ENCODE results near the gene CCDC121. TPM values are rescaled to one million over a fixed set of nuclear protein-coding genes. Genes with fewer than 3 reads are reported as not detected.

CCDC121 gene
- total RNA-seq, 1 experiment from 2014 or later: 10.9 TPM

DNA sequence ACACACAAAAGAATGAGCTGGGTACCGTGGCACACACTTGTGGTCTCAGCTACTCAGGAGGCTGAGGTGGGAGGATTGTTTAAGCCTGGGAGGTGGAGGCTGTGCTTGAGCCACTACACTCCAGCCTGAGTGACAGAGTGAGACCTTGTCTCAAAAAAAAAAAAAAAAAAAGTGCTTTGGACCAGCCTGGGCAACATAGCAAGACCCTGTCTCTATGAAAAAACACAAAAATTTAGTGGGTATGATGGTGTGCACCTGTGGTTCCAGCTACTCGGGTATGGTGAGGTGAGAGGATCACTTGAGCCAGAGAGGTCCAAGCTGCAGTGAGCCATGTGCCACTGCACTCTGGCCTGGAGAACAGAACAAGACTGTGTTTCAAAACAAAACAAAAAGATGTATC is 35.6 kb downstream of the CCDC121 start:
- in situ Hi-C loops (cut with HindIII; ENCODE audit: low pct_unique_long_range_greater_than_20kb, low sequenced_read_pairs): no loop called here
- DNase-seq (ENCODE audit: low read depth, low spot score): no peak

GRCh38 chr2:27591745-27592144 is 37.1 kb downstream of the CCDC121 start:
- in situ Hi-C loops (cut with HindIII; ENCODE audit: low pct_unique_long_range_greater_than_20kb, low sequenced_read_pairs): no loop called here
- DNase-seq (ENCODE audit: low read depth, low spot score): no peak

GRCh38 chr2:27588308-27588707 is 40.5 kb downstream of the CCDC121 start:
- in situ Hi-C loops (cut with HindIII; ENCODE audit: low pct_unique_long_range_greater_than_20kb, low sequenced_read_pairs): no loop called here
- DNase-seq (ENCODE audit: low read depth, low spot score): no peak

GRCh38 chr2:27587025-27587424 is 41.8 kb downstream of the CCDC121 start:
- in situ Hi-C loops (cut with HindIII; ENCODE audit: low pct_unique_long_range_greater_than_20kb, low sequenced_read_pairs): no loop called here
- no peak for DNase-seq (ENCODE audit: low read depth, low spot score)

GRCh38 chr2:27584597-27584996 is 44.2 kb downstream of the CCDC121 start:
- no peak for DNase-seq (ENCODE audit: low read depth, low spot score)
- in situ Hi-C loops (cut with HindIII; ENCODE audit: low pct_unique_long_range_greater_than_20kb, low sequenced_read_pairs): no loop called here

- no peak for DNase-seq (ENCODE audit: low read depth, low spot score)
- in situ Hi-C loops (cut with HindIII; ENCODE audit: low pct_unique_long_range_greater_than_20kb, low sequenced_read_pairs): no loop called here
These were observed 45.4 kb downstream of the CCDC121 start for GRCh38 chr2:27583390-27583915.

- DNase-seq (ENCODE audit: low read depth, low spot score): peak; percentile 61
- in situ Hi-C loops (cut with HindIII; ENCODE audit: low pct_unique_long_range_greater_than_20kb, low sequenced_read_pairs): no loop called here
These were observed 46.0 kb downstream of the CCDC121 start, which contains the start of gene ZNF512 for GRCh38 chr2:27582695-27583389. TSS of gene ZNF512 (plus strand) at chr2:27583042. CDS start at chr2:27583113, 71 bp downstream.

DNA sequence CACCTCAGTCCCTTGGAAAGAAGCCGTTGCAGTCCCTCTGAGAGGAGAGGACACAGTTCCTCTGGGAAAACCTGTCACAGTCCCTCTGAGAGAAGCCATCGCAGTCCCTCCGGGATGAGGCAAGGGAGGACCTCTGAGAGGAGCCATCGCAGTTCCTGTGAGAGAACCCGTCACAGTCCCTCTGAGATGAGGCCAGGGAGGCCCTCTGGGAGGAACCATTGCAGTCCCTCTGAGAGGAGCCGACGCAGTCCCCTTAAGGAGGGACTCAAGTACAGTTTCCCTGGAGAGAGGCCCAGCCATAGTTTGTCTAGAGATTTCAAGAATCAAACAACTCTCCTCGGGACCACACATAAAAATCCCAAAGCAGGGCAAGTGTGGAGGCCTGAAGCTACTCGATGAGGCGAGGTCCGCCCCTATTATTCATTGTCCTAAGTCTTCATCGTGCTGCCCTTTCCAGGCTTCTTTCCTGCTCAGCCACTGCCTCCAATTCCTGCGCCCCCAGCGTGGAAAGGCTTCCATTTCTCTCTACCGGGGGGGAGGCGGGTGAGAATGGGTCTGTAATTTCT is 46.6 kb downstream of the CCDC121 start:
- in situ Hi-C loops (cut with HindIII; ENCODE audit: low pct_unique_long_range_greater_than_20kb, low sequenced_read_pairs): no loop called here
- no peak for DNase-seq (ENCODE audit: low read depth, low spot score)

DNA sequence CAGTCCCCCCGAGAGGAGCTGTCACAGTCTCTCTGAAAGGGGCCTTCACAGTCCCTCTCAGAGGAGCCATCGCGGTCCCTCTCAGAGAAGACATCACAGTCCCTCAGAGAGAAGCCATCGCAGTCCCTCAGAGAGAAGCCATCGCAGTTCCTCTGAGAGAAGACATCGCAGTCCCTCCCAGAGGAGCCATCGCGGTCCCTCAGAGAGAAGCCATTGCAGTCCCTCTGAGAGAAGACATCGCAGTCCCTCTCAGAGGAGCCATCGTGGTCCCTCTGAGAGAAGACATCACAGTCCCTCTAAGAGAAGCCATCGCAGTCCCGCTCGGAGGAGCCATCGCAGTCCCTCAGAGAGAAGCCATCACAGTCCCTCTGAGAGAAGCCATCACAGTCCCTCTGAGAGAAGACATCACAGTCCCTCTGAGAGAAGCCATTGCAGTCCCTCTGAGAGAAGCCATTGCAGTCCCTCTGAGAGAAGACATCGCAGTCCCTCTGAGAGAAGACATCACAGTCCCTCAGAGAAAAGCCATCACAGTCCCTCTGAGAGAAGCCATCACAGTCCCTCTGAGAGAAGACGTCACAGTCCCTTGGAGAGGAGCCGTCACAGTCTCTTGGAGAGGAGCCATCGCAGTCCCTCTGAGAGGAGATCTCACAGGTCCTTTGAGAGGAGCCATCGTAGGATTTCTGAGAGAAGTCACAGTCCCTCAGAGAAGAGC is 47.2 kb downstream of the CCDC121 start:
- in situ Hi-C loops (cut with HindIII; ENCODE audit: low pct_unique_long_range_greater_than_20kb, low sequenced_read_pairs): no loop called here
- no peak for DNase-seq (ENCODE audit: low read depth, low spot score)

Small RNAs within 50 kb of the gene (small RNA-seq; reads per million reads assigned to genes)
- gene RF00340: 0 reads per million in 2 experiments

Other genes with a start within 250 kb of the CCDC121 start
- gene ZNF513, start 248.3 kb downstream of the CCDC121 start, total RNA-seq (2014; rRNA removed; shearing (Covaris generic)): 9.3 and 10.1 TPM in 2 replicates
- 111 and 116 TPM in 2 replicates for gene PPM1G, start 219.4 kb downstream of the CCDC121 start, total RNA-seq (2014; rRNA removed; shearing (Covaris generic))
- gene NRBP1, start 200.4 kb downstream of the CCDC121 start, total RNA-seq (2014; rRNA removed; shearing (Covaris generic)): 66.0 and 66.8 TPM in 2 replicates
- not detected in 2 replicates for gene KRTCAP3, start 186.6 kb downstream of the CCDC121 start, total RNA-seq (2014; rRNA removed; shearing (Covaris generic))
- 17.1 and 23.4 TPM in 2 replicates for gene IFT172, start 139.3 kb downstream of the CCDC121 start, total RNA-seq (2014; rRNA removed; shearing (Covaris generic))
- 1.2 and 1.5 TPM in 2 replicates for gene FNDC4, start 133.8 kb downstream of the CCDC121 start, total RNA-seq (2014; rRNA removed; shearing (Covaris generic))
- not detected in 2 replicates for gene GCKR, start 132.2 kb downstream of the CCDC121 start, total RNA-seq (2014; rRNA removed; shearing (Covaris generic))
- gene ZNF512, start 46.0 kb downstream of the CCDC121 start, total RNA-seq (2014; rRNA removed; shearing (Covaris generic)): 6.2 and 7.3 TPM in 2 replicates
- gene GPN1, start within 50 bp of the CCDC121 start, total RNA-seq (2014; rRNA removed; shearing (Covaris generic)): 39.8 and 40.5 TPM in 2 replicates
- 49.4 and 54.7 TPM in 2 replicates for gene SUPT7L, start 34.6 kb upstream of the CCDC121 start, total RNA-seq (2014; rRNA removed; shearing (Covaris generic))
- gene SLC4A1AP, start 34.9 kb upstream of the CCDC121 start, total RNA-seq (2014; rRNA removed; shearing (Covaris generic)): 36.6 and 39.8 TPM in 2 replicates
- 210 and 245 TPM in 2 replicates for gene MRPL33, start 142.7 kb upstream of the CCDC121 start, total RNA-seq (2014; rRNA removed; shearing (Covaris generic))

Data from SK-MEL-5 (cell line).